KMS-11 (cell line): Measurements from ENCODE around the gene KMT2E.

ENCODE experiments used
- H2AFZ ChIP-seq: fragments of 200-600 bp; sonication (generic); 2 replicates; pipeline ENCODE4 v1.6.1; 2016; ENCODE audit warnings: antibody characterized with exemption, mixed run types, low read depth
- H3K27ac ChIP-seq: fragments of 200-600 bp; sonication (generic); 2 replicates; pipeline ENCODE4 v1.6.1; 2016; ENCODE audit warnings: mild to moderate bottlenecking, mixed run types
- H3K27me3 ChIP-seq: fragments of 200-600 bp; sonication (generic); 2 replicates; pipeline ENCODE4 v1.6.1; 2017; ENCODE audit warnings: mild to moderate bottlenecking, low read depth, mixed run types, moderate library complexity; ENCODE audit not compliant: insufficient read depth
- H3K36me3 ChIP-seq: fragments of 200-600 bp; sonication (generic); 2 replicates; pipeline ENCODE4 v1.6.1; 2017; ENCODE audit warnings: mild to moderate bottlenecking, mixed run types; ENCODE audit not compliant: insufficient read depth
- H3K4me1 ChIP-seq: fragments of 200-600 bp; sonication (generic); 2 replicates; pipeline ENCODE4 v1.6.1; 2016; ENCODE audit warnings: mild to moderate bottlenecking, low read depth, mixed run types; ENCODE audit not compliant: poor library complexity, severe bottlenecking
- H3K4me2 ChIP-seq: fragments of 200-600 bp; sonication (generic); 2 replicates; pipeline ENCODE4 v1.7.0; 2016; ENCODE audit warnings: mild to moderate bottlenecking, mixed run types
- H3K4me3 ChIP-seq: fragments of 200-600 bp; sonication (generic); IDR thresholded peaks from 2 replicates; pipeline ENCODE4 v1.6.1; 2017; ENCODE audit warnings: low read depth, low read length, mixed read lengths; ENCODE audit not compliant: insufficient read depth
- H3K79me2 ChIP-seq: fragments of 200-600 bp; sonication (generic); 2 replicates; pipeline ENCODE4 v1.6.1; 2016; ENCODE audit warnings: low read depth, mixed run types; ENCODE audit not compliant: insufficient read depth
- H3K9ac ChIP-seq: fragments of 200-600 bp; sonication (generic); 2 replicates; pipeline ENCODE4 v1.6.1; 2016; ENCODE audit warnings: mild to moderate bottlenecking, mixed run types
- H4K20me1 ChIP-seq: fragments of 200-600 bp; sonication (generic); 2 replicates; pipeline ENCODE4 v1.6.1; 2016; ENCODE audit warnings: mild to moderate bottlenecking, mixed run types; ENCODE audit not compliant: insufficient read depth
- CTCF ChIP-seq: fragments of 200-600 bp; sonication (generic); conservative IDR thresholded peaks from 2 replicates; pipeline ENCODE4 v1.6.1; 2017; ENCODE audit warnings: low read depth, mild to moderate bottlenecking, antibody characterized with exemption, low read length, moderate library complexity, mixed read lengths

KMT2E gene

GRCh38 chr7:105149827-105150226 lies 135.8 kb downstream of the KMT2E start:
- no peak for TF ChIP-seq CTCF
- H3K79me2 ChIP-seq: no peaks in the 10 kb centered on the region
- no peak overlapping the region for H3K4me2 ChIP-seq
- H3K27ac ChIP-seq: no peak overlapping the region
- H3K4me3 ChIP-seq: no peak overlapping the region
- H4K20me1 ChIP-seq: no peaks in the 10 kb centered on the region
- no peak overlapping the region for H3K9ac ChIP-seq
- no peak overlapping the region for H2AFZ ChIP-seq
- no peaks in the 10 kb centered on the region for H3K36me3 ChIP-seq
- H3K27me3 ChIP-seq: no peaks in the 10 kb centered on the region
- H3K4me1 ChIP-seq: no peaks in the 10 kb centered on the region

- H3K4me2 ChIP-seq: no peak overlapping the region
- no peak overlapping the region for H3K9ac ChIP-seq
- H4K20me1 ChIP-seq: no peaks in the 10 kb centered on the region
- no peak for TF ChIP-seq CTCF
- no peaks in the 10 kb centered on the region for H3K4me1 ChIP-seq
- H3K36me3 ChIP-seq: no peaks in the 10 kb centered on the region
- no peak overlapping the region for H3K27ac ChIP-seq
- no peak overlapping the region for H2AFZ ChIP-seq
- H3K79me2 ChIP-seq: no peaks in the 10 kb centered on the region
- H3K27me3 ChIP-seq: no peaks in the 10 kb centered on the region
- H3K4me3 ChIP-seq: no peak overlapping the region
These were observed 137.1 kb downstream of the KMT2E start for GRCh38 chr7:105151152-105151551.

GRCh38 chr7:105153531-105153930 lies 139.5 kb downstream of the KMT2E start:
- no peaks in the 10 kb centered on the region for H4K20me1 ChIP-seq
- no peak overlapping the region for H3K9ac ChIP-seq
- H3K4me2 ChIP-seq: no peak overlapping the region
- no peaks in the 10 kb centered on the region for H3K36me3 ChIP-seq
- no peaks in the 10 kb centered on the region for H3K79me2 ChIP-seq
- H3K27ac ChIP-seq: no peak overlapping the region
- no peaks in the 10 kb centered on the region for H3K4me1 ChIP-seq
- H2AFZ ChIP-seq: no peak overlapping the region
- H3K4me3 ChIP-seq: no peak overlapping the region
- no peak for TF ChIP-seq CTCF
- H3K27me3 ChIP-seq: no peaks in the 10 kb centered on the region

GRCh38 chr7:105154084-105154483 lies 140.1 kb downstream of the KMT2E start:
- H3K36me3 ChIP-seq: no peaks in the 10 kb centered on the region
- no peak overlapping the region for H3K27ac ChIP-seq
- no peaks in the 10 kb centered on the region for H3K27me3 ChIP-seq
- no peaks in the 10 kb centered on the region for H4K20me1 ChIP-seq
- H2AFZ ChIP-seq: no peak overlapping the region
- H3K79me2 ChIP-seq: no peaks in the 10 kb centered on the region
- H3K4me1 ChIP-seq: no peaks in the 10 kb centered on the region
- no peak overlapping the region for H3K4me3 ChIP-seq
- no peak for TF ChIP-seq CTCF
- H3K4me2 ChIP-seq: no peak overlapping the region
- no peak overlapping the region for H3K9ac ChIP-seq

- H3K36me3 ChIP-seq: no peaks in the 10 kb centered on the region
- H4K20me1 ChIP-seq: no peaks in the 10 kb centered on the region
These were observed 142.7 kb downstream of the KMT2E start for GRCh38 chr7:105156731-105157130.

More at GRCh38 chr7:105156731-105157130, 142.7 kb downstream of the KMT2E start:
- H3K27ac ChIP-seq: no peak overlapping the region
- no peak for TF ChIP-seq CTCF
- no peak overlapping the region for H2AFZ ChIP-seq
- H3K9ac ChIP-seq: no peak overlapping the region
- H3K4me3 ChIP-seq: no peak overlapping the region
- H3K4me1 ChIP-seq: no peaks in the 10 kb centered on the region
- H3K4me2 ChIP-seq: no peak overlapping the region
- no peaks in the 10 kb centered on the region for H3K27me3 ChIP-seq
- H3K79me2 ChIP-seq: no peaks in the 10 kb centered on the region
